Endothelial cell (in vitro differentiated cells): Measurements from ENCODE around the gene GOLGA8S. TPM values are rescaled to one million over a fixed set of nuclear protein-coding genes. Genes with fewer than 3 reads are reported as not detected.
"Not testable (repeated sequence)": the region's sequence is repeated elsewhere in the genome, so short reads cannot be mapped to it uniquely, and the experiment has no call there.

Experiments
- DNase-seq: peaks from one replicate; pipeline ENCODE4 v3.0.0; 2021; ENCODE audit warnings: low spot score
- H3K27ac Mint-ChIP-seq: one replicate; pipeline ENCODE4 v1.8.0; 2021; ENCODE audit warnings: mixed read lengths, inconsistent platforms; ENCODE audit not compliant: unreplicated experiment
- H3K27me3 Mint-ChIP-seq: one replicate; pipeline ENCODE4 v1.8.0; 2021; ENCODE audit warnings: mild to moderate bottlenecking, moderate library complexity, mixed read lengths, inconsistent platforms; ENCODE audit not compliant: unreplicated experiment
- H3K36me3 Mint-ChIP-seq: one replicate; pipeline ENCODE4 v1.8.0; 2021; ENCODE audit warnings: mild to moderate bottlenecking, low read depth, mixed read lengths, inconsistent platforms; ENCODE audit not compliant: unreplicated experiment
- H3K4me1 Mint-ChIP-seq: one replicate; pipeline ENCODE4 v1.8.0; 2021; ENCODE audit warnings: mild to moderate bottlenecking, mixed read lengths, inconsistent platforms; ENCODE audit not compliant: unreplicated experiment
- H3K4me3 Mint-ChIP-seq: one replicate; pipeline ENCODE4 v1.8.0; 2021; ENCODE audit warnings: mild to moderate bottlenecking, mixed read lengths, inconsistent platforms; ENCODE audit not compliant: unreplicated experiment
- H3K9me3 Mint-ChIP-seq: one replicate; pipeline ENCODE4 v1.8.0; 2021; ENCODE audit warnings: mixed read lengths, inconsistent platforms; ENCODE audit not compliant: unreplicated experiment
- CTCF ChIP-seq: fragments of 200-600 bp; sonication (generic); IDR thresholded peaks from one replicate; pipeline ENCODE4 v1.5.0; 2021; ENCODE audit warnings: antibody characterized with exemption; ENCODE audit not compliant: unreplicated experiment
- long read RNA-seq: library from polyadenylated mRNA; unstranded; transcript quantifications from one replicate; pipeline ENCODE4 v2.0.0, GENCODE V29; 2020; ENCODE audit not compliant: unreplicated experiment
- total RNA-seq: library from RNA; stranded (reverse); fragmentation: NEBNext Ultra II Directional; extraction: Animal tissue kit (Norgen Biotek cat#: 25700); gene quantifications from one replicate; pipeline ENCODE4 v1.2.1, GENCODE V29; 2021; ENCODE audit not compliant: unreplicated experiment

GOLGA8S gene, protein sequence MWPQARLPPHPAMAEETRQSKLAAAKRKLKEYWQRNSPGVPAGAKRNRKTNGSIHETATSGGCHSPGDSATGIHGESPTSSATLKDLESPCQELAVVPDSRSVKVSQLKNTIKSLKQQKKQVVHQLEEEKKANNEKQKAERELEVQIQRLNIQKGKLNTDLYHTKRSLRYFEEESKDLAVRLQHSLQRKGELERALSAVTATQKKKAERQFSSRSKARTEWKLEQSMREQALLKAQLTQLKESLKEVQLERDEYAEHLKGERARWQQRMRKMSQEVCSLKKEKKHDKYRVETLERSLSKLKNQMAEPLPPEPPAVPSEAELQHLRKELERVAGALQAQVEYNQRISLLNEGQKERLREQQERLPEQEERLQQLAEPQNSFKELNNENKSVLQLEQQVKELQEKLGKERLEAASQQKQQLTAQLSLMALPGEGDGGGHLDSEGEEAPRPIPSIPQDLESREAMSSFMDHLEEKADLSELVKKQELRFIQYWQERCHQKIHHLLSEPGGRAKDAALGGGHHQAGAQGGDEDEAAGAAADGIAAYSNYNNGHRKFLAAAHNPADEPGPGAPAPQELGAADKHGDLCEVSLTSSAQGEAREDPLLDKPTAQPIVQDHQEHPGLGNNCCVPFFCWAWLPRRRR
- 0.28 TPM for total RNA-seq
- long read RNA-seq: 0 reads

GRCh38 chr15:23354448-23354847 lies at the start of gene GOLGA8S:
TSS of gene GOLGA8S (plus strand) at chr15:23354748. CDS start at chr15:23354810, 62 bp downstream.
- H3K9me3 Mint-ChIP-seq, H3K4me3 Mint-ChIP-seq, DNase-seq, H3K4me1 Mint-ChIP-seq, H3K36me3 Mint-ChIP-seq, H3K27me3 Mint-ChIP-seq, H3K27ac Mint-ChIP-seq: not testable (repeated sequence)

- H3K27me3 Mint-ChIP-seq, DNase-seq, H3K9me3 Mint-ChIP-seq, H3K36me3 Mint-ChIP-seq: not testable (repeated sequence)
- Mint-ChIP-seq H3K4me3 (peak overlapping the region; percentile 95), H3K27ac (peak overlapping the region; percentile 11), H3K4me1 (peaks cover 14% of the 10 kb centered on the region)
These were observed 49.7 kb upstream of the GOLGA8S start for GRCh38 chr15:23304805-23305204.

- Mint-ChIP-seq H3K4me1 (peaks cover 14% of the 10 kb centered on the region), H3K4me3 (peak overlapping the region; percentile 17), H3K36me3 (peaks cover 13% of the 10 kb centered on the region)
- H3K27me3 Mint-ChIP-seq, H3K9me3 Mint-ChIP-seq, H3K27ac Mint-ChIP-seq, DNase-seq: not testable (repeated sequence)
These were observed 48.6 kb upstream of the GOLGA8S start for GRCh38 chr15:23305921-23306320.

DNA sequence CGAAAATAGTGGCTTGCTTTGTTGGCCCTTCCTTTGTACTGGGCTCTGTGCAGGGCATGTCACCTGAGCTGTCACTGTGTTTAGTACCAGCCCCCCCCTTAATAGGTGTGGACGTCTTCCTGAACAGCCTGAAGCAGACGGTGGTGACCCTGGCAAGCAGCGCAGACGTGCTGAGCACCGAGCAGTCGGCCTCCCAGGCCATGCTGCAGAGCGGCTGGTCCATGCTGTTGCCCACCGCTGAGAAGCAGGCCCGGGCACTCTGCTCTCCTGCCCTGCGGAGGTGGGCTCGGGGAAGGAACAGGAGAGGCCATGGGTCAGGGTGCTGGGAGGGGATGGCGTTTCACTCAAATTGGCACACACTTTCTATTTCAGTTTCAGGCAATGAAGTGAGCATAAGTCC lies 43.3 kb upstream of the GOLGA8S start:
- H3K27ac Mint-ChIP-seq, H3K27me3 Mint-ChIP-seq, DNase-seq, H3K4me1 Mint-ChIP-seq, H3K9me3 Mint-ChIP-seq: not testable (repeated sequence)
- Mint-ChIP-seq H3K36me3 (peaks cover 17% of the 10 kb centered on the region), H3K4me3 (peak overlapping the region; percentile 67)

GRCh38 chr15:23334096-23334495 lies 20.5 kb upstream of the GOLGA8S start, which contains the start of gene GOLGA6L26:
TSS of gene GOLGA6L26 (minus strand) at chr15:23334196. CDS start at chr15:23334135, 61 bp downstream.
- H3K27ac Mint-ChIP-seq, H3K4me3 Mint-ChIP-seq, DNase-seq, H3K9me3 Mint-ChIP-seq, H3K4me1 Mint-ChIP-seq, H3K36me3 Mint-ChIP-seq, H3K27me3 Mint-ChIP-seq: not testable (repeated sequence)

- H3K36me3 Mint-ChIP-seq, H3K4me1 Mint-ChIP-seq, H3K27ac Mint-ChIP-seq, H3K9me3 Mint-ChIP-seq, H3K4me3 Mint-ChIP-seq, H3K27me3 Mint-ChIP-seq: not testable (repeated sequence)
- peak; percentile 33 for DNase-seq
These were observed 8.1 kb downstream of the GOLGA8S start for GRCh38 chr15:23362622-23363021.

DNA sequence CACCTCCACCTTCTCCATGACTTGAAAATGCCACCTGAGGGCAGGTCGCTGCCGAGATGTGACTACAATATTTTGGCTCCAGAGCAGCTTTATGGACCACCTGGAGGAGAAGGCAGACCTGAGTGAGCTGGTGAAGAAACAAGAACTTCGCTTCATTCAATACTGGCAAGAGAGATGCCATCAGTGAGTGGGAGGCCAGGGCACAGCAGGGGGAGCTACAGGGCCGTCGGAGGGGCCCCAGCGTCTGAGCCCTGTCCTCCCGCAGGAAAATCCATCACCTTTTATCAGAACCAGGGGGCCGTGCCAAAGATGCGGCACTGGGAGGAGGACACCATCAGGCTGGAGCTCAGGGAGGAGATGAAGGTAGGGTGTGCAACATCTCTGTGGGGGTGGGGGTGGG lies 9.7 kb downstream of the GOLGA8S start:
- not testable (repeated sequence) for H3K27me3 Mint-ChIP-seq, DNase-seq, H3K27ac Mint-ChIP-seq, H3K9me3 Mint-ChIP-seq, H3K4me1 Mint-ChIP-seq, H3K4me3 Mint-ChIP-seq, H3K36me3 Mint-ChIP-seq

DNA sequence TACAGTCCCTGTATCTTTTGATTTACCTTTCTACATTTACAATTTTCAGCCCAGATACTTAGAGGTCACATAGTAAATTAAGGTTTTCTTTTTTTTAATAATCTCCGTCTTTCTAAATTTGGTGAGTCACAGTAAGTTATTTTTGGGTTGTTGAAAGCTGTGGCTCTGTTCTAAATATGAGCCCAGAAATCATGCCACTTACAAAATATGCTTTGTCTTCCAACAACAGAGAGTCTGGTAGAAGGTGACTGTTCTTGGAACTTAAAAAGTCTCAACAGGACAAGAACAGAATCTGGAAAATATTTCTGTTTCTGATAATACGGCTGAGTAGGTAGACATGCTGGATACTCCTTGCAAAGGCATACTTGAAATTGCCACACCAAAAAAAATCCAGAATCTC lies 16.0 kb downstream of the GOLGA8S start:
- no peaks in the 10 kb centered on the region for H3K27me3 Mint-ChIP-seq
- H3K36me3 Mint-ChIP-seq: no peaks in the 10 kb centered on the region
- H3K9me3 Mint-ChIP-seq: no peaks in the 10 kb centered on the region
- no peak for DNase-seq
- no peak overlapping the region for H3K4me3 Mint-ChIP-seq
- H3K27ac Mint-ChIP-seq: no peak overlapping the region
- no peaks in the 10 kb centered on the region for H3K4me1 Mint-ChIP-seq
- no peak for TF ChIP-seq CTCF

DNA sequence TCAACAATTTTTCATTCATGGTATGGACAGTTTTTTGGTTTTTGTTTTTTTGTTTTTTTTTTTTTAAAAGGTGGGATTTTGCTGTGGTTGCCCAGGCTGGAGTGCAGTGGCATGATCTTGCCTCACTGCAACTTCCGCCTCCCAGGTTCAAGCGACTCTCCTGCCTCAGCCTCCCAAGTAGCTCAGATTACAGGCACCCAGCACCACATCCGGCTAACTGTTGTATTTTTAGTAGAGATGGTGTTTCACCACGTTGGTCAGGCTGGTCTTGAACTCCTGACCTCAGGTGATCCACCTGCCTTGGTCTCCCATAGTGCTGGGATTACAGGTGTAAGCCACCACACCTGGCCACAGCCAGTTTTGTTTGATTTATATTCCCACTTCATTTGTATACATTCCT lies 16.6 kb downstream of the GOLGA8S start:
- H3K9me3 Mint-ChIP-seq, H3K27ac Mint-ChIP-seq, H3K4me1 Mint-ChIP-seq, H3K36me3 Mint-ChIP-seq, DNase-seq, H3K4me3 Mint-ChIP-seq, H3K27me3 Mint-ChIP-seq: not testable (repeated sequence)

- H3K4me3 Mint-ChIP-seq, H3K9me3 Mint-ChIP-seq, H3K27ac Mint-ChIP-seq, H3K4me1 Mint-ChIP-seq, DNase-seq, H3K36me3 Mint-ChIP-seq, H3K27me3 Mint-ChIP-seq: not testable (repeated sequence)
These were observed 17.3 kb downstream of the GOLGA8S start for GRCh38 chr15:23371868-23372267.
